HCT116 (cell line): ENCODE results near the gene RHEB. TPM values are rescaled to one million over a fixed set of nuclear protein-coding genes. Genes with fewer than 3 reads are reported as not detected.

Source experiments
- ATAC-seq: fragments of 200-7000 bp; cut with Tn5 transposase; 2 replicates; pipeline ENCODE4 v1.9.1; 2020; ENCODE audit warnings: mild to moderate bottlenecking, moderate library complexity
- BruUV-seq: library from RNA; stranded (reverse); fragments of 400-500 nt; replicated peaks from 2 replicates; lab custom pipeline; 2021; lab: Mats Ljungman, UMichigan
- CTCF ChIA-PET: fragments of 300-600 bp; sonication (Branson Sonifier 250); formaldehyde crosslinking; loops from one replicate; lab custom pipeline; 2021; ENCODE audit warnings: antibody characterized with exemption; lab: Charles Lee
- POLR2A ChIA-PET: fragments of 300-600, 350-600 bp; sonication (Branson Sonifier 250); formaldehyde crosslinking; loops from one replicate; lab custom pipeline; 2021; ENCODE audit warnings: antibody characterized with exemption; lab: Charles Lee
- RAD21 ChIA-PET, 2 experiments: fragments of 300-600 bp; sonication (Branson Sonifier 250); formaldehyde crosslinking; loops; one replicate each; lab custom pipeline; 2023; ENCODE audit warnings: low total read pairs in 2 of 2; ENCODE audit not compliant: uncharacterized antibody in 2 of 2, unreplicated experiment in 2 of 2, low non-redundant PET in 1 of 2; lab: Charles Lee
- DNase-seq: peaks from one replicate; pipeline ENCODE4 v3.0.0-alpha.2; 2010; ENCODE audit warnings: low read depth, low spot score
- H2AFZ ChIP-seq: fragments of 200-600 bp; shearing (Covaris generic), sonication (generic); 2 replicates; pipeline ENCODE4 v1.6.1; 2017; ENCODE audit warnings: low read depth, mixed run types, mixed read lengths, antibody characterized with exemption, low read length; ENCODE audit not compliant: poor library complexity, severe bottlenecking
- H3K27ac ChIP-seq: 2 replicates; pipeline ENCODE4 v1.5.1; 2012; ENCODE audit warnings: low read depth, low read length
- H3K27me3 ChIP-seq: fragments of 200-600 bp; sonication (generic); 2 replicates; pipeline ENCODE4 v1.6.1; 2016; ENCODE audit warnings: mixed run types, low read length, mixed read lengths; ENCODE audit not compliant: insufficient read depth
- H3K36me3 ChIP-seq, 2 experiments: fragments of 200-500 bp in 1 of 2; fragments of 200-600 bp in 1 of 2; sonication (Bioruptor generic) in 1 of 2; sonication (generic) in 1 of 2; 2 replicates each; pipeline versions ENCODE4 v1.5.1 to v1.6.1; 2014 to 2016; ENCODE audit warnings: low read length in 2 of 2, inconsistent platforms in 1 of 2, mixed read lengths in 1 of 2, mixed run types in 1 of 2; ENCODE audit not compliant: insufficient read depth in 2 of 2, control insufficient read depth in 1 of 2
- H3K4me1 ChIP-seq, 2 experiments: fragments of 200-600 bp in 1 of 2; sonication (generic) in 1 of 2; 2 replicates each; pipeline versions ENCODE4 v1.5.1 to v1.6.1; 2012 to 2017; ENCODE audit warnings: low read length in 2 of 2, inconsistent platforms in 1 of 2, mild to moderate bottlenecking in 1 of 2, mixed read lengths in 1 of 2, mixed run types in 1 of 2, moderate library complexity in 1 of 2; ENCODE audit not compliant: insufficient read depth in 2 of 2, control insufficient read depth in 1 of 2
- H3K4me2 ChIP-seq: fragments of 200-600 bp; sonication (generic); 2 replicates; pipeline ENCODE4 v1.6.1; 2017; ENCODE audit warnings: mixed run types, low read length, mixed read lengths
- H3K4me3 ChIP-seq, 2 experiments: fragments of 200-600 bp in 1 of 2; sonication (generic) in 1 of 2; replicated peaks in 1 of 2; 2 replicates each; pipeline ENCODE4 v1.5.1; 2011 to 2016; ENCODE audit warnings: low read length in 2 of 2, control low read depth in 1 of 2, low read depth in 1 of 2, mild to moderate bottlenecking in 1 of 2, mixed read lengths in 1 of 2, mixed run types in 1 of 2
- H3K79me2 ChIP-seq: fragments of 200-600 bp; sonication (generic); 2 replicates; pipeline ENCODE4 v1.6.1; 2017; ENCODE audit warnings: mild to moderate bottlenecking, mixed run types, low read length, moderate library complexity, mixed read lengths; ENCODE audit not compliant: insufficient read depth
- H3K9ac ChIP-seq: fragments of 200-600 bp; sonication (generic); 2 replicates; pipeline ENCODE4 v1.6.1; 2016; ENCODE audit warnings: low read length, mixed read lengths
- H3K9me2 ChIP-seq: fragments of 200-600 bp; sonication (generic), shearing (Covaris generic); 2 replicates; pipeline ENCODE4 v1.6.1; 2017; ENCODE audit warnings: mixed run types, mild to moderate bottlenecking, moderate library complexity; ENCODE audit not compliant: insufficient read depth
- H3K9me3 ChIP-seq, 2 experiments: fragments of 200-500 bp in 1 of 2; fragments of 200-600 bp in 1 of 2; sonication (Bioruptor generic) in 1 of 2; sonication (generic) in 1 of 2; 2 replicates each; pipeline ENCODE4 v1.6.1; 2014 to 2017; ENCODE audit warnings: low read length in 2 of 2, mixed read lengths in 2 of 2, inconsistent platforms in 1 of 2, low read depth in 1 of 2, mild to moderate bottlenecking in 1 of 2, mixed run types in 1 of 2, moderate library complexity in 1 of 2; ENCODE audit not compliant: control insufficient read depth in 1 of 2, insufficient read depth in 1 of 2
- H4K20me1 ChIP-seq: fragments of 200-600 bp; sonication (generic), shearing (Covaris generic); 2 replicates; pipeline ENCODE4 v1.6.1; 2017; ENCODE audit warnings: mixed run types, mild to moderate bottlenecking, moderate library complexity; ENCODE audit not compliant: insufficient read depth
- CBX3 ChIP-seq: IDR thresholded peaks from 2 replicates; pipeline ENCODE4 v1.6.1; 2012; ENCODE audit warnings: low read depth
- CTCF ChIP-seq, 3 experiments: fragments of 200-600 bp in 1 of 3; sonication (generic) in 1 of 3; IDR thresholded peaks in 2 of 3; conservative IDR thresholded peaks in 1 of 3; 2 replicates each; pipeline ENCODE4 v1.5.1; 2012 to 2017; ENCODE audit warnings: low read depth in 2 of 3, low read length in 2 of 3, antibody characterized with exemption in 1 of 3, borderline replicate concordance in 1 of 3, control low read depth in 1 of 3, mild to moderate bottlenecking in 1 of 3, mixed read lengths in 1 of 3, mixed run types in 1 of 3, moderate library complexity in 1 of 3; ENCODE audit not compliant: insufficient read depth in 1 of 3
- EGR1 ChIP-seq: IDR thresholded peaks from 2 replicates; pipeline ENCODE4 v1.6.1; 2012; ENCODE audit warnings: low read depth
- ELF1 ChIP-seq: IDR thresholded peaks from 2 replicates; pipeline ENCODE4 v1.6.1; 2012; ENCODE audit warnings: low read depth, borderline replicate concordance
- EZH2 ChIP-seq: fragments of 200-600 bp; sonication (generic); IDR thresholded peaks from 2 replicates; pipeline ENCODE4 v1.6.1; 2017; ENCODE audit warnings: antibody characterized with exemption, mixed run types
- EZH2phosphoT487 ChIP-seq: fragments of 200-600 bp; IDR thresholded peaks from 2 replicates; pipeline ENCODE4 v1.6.1; 2018; ENCODE audit warnings: antibody characterized with exemption, borderline replicate concordance
- JUND ChIP-seq: IDR thresholded peaks from 2 replicates; pipeline ENCODE4 v1.6.1; 2012
- POLR2A ChIP-seq: IDR thresholded peaks from 2 replicates; pipeline ENCODE4 v1.7.0; 2011; ENCODE audit warnings: borderline replicate concordance; ENCODE audit not compliant: insufficient read depth, insufficient read length; ENCODE audit errors: extremely low read depth
- POLR2AphosphoS5 ChIP-seq: IDR thresholded peaks from 2 replicates; pipeline ENCODE4 v1.6.1; 2011; ENCODE audit warnings: mild to moderate bottlenecking, low read depth, low read length, moderate library complexity
- REST ChIP-seq: IDR thresholded peaks from 2 replicates; pipeline ENCODE4 v1.6.1; 2012; ENCODE audit warnings: low read depth
- SIN3A ChIP-seq: IDR thresholded peaks from 2 replicates; pipeline ENCODE4 v1.6.1; 2012; ENCODE audit warnings: low read depth
- SP1 ChIP-seq: IDR thresholded peaks from 2 replicates; pipeline ENCODE4 v1.6.1; 2012; ENCODE audit warnings: low read depth
- TCF7L2 ChIP-seq: IDR thresholded peaks from 2 replicates; pipeline ENCODE4 v1.7.0; 2011; ENCODE audit warnings: borderline replicate concordance, inconsistent platforms; ENCODE audit not compliant: insufficient read depth, insufficient read length; ENCODE audit errors: extremely low read depth
- YY1 ChIP-seq: IDR thresholded peaks from 2 replicates; pipeline ENCODE4 v1.6.1; 2011; ENCODE audit warnings: low read length, low read depth, moderate library complexity, mild to moderate bottlenecking; ENCODE audit not compliant: insufficient replicate concordance; ENCODE audit errors: extremely low read depth
- ZBTB33 ChIP-seq: IDR thresholded peaks from 2 replicates; pipeline ENCODE4 v1.6.1; 2011; ENCODE audit warnings: mild to moderate bottlenecking, low read length, moderate library complexity; ENCODE audit not compliant: insufficient replicate concordance; ENCODE audit errors: extremely low read depth
- ZFX ChIP-seq: fragments of 450-650 bp; IDR thresholded peaks from 2 replicates; pipeline ENCODE4 v1.6.1; 2017
- intact Hi-C: fragments of 100-400 bp; cut with micrococcal nuclease; formaldehyde crosslinking; loops from 2 replicates; pipeline ENCODE4 v1.10.0; 2022
- total RNA-seq: library from RNA; stranded (reverse); gene quantifications from one replicate; pipeline ENCODE4 v1.2.1, GENCODE V29; 2021; ENCODE audit not compliant: unreplicated experiment
- TF ChIP-seq, protein P1 (sequence below): IDR thresholded peaks from 2 replicates; pipeline ENCODE4 v1.6.1; 2012

RHEB gene
- total RNA-seq, 1 experiment from 2014 or later = 114 TPM

DNA sequence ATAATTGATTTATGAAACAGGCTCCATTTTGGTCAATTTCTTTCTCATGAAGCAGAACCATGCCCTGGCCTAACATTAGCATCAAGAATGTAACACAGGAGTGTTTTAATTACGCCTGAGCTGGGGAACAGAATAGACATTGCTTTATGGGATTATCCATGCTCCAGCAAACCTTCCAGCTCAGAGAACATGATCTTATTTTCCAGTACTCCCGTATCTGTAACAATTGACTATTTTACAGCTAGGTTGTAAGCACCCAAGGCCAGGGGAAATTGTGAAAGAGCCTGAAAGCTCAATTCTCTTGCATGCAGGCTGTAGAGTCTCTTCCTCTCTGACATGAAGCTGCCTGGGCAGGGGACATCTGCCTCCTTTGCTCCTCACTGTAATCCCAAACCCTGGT lies 49.0 kb downstream of the RHEB start:
- ChIA-PET POLR2A (no interaction called here), CTCF (no interaction called here)

More for the DNA sequence above, 49.0 kb downstream of the RHEB start:
- H3K4me1 ChIP-seq = no peaks in the 10 kb centered on the region
- no peak overlapping the region for H3K9ac ChIP-seq
- BruUV-seq = no TSS peak
- ATAC-seq (no peak), DNase-seq (no peak)
- H3K27me3 ChIP-seq = no peaks in the 10 kb centered on the region
- no peak overlapping the region for H3K4me3 ChIP-seq
- no peak overlapping the region for H2AFZ ChIP-seq
- peaks cover 21 to 55% of the 10 kb centered on the region in 2 experiments for H3K36me3 ChIP-seq
- no peak overlapping the region for H3K27ac ChIP-seq
- H3K79me2 ChIP-seq = peaks cover 78% of the 10 kb centered on the region
- intact Hi-C loops = no loop called here
- H3K9me3 ChIP-seq = no peaks in the 10 kb centered on the region
- RAD21 ChIA-PET = no interaction called here
- no peak overlapping the region for H3K4me2 ChIP-seq
- TF ChIP-seq EGR1 = no peak
- TF ChIP-seq ELF1 = no peak
- TF ChIP-seq ZBTB33 = no peak
- no peak for TF ChIP-seq ZFX
- no peak for TF ChIP-seq CBX3
- no peak for TF ChIP-seq JUND
- no peak for TF ChIP-seq SIN3A
- no peak for TF ChIP-seq REST
- TF ChIP-seq POLR2AphosphoS5 = no peak
- TF ChIP-seq, protein P1, sequence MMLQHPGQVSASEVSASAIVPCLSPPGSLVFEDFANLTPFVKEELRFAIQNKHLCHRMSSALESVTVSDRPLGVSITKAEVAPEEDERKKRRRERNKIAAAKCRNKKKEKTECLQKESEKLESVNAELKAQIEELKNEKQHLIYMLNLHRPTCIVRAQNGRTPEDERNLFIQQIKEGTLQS = no peak
- no peak for TF ChIP-seq YY1
- TF ChIP-seq EZH2phosphoT487 = no peak
- TF ChIP-seq CTCF (IDR thresholded peaks at IDR 0.05 in 2 of 3, conservative IDR thresholded peaks at IDR 0.05 in 1 of 3; ENCODE audit: borderline replicate concordance in 1 of 3, insufficient read depth in 1 of 3, low read depth in 2 of 3, low read length in 2 of 3) = no peak
- TF ChIP-seq SP1 = no peak
- no peak for TF ChIP-seq POLR2A
- TF ChIP-seq TCF7L2 = no peak
- no peak for TF ChIP-seq EZH2
- no peaks in the 10 kb centered on the region for H3K9me2 ChIP-seq
- H4K20me1 ChIP-seq = no peaks in the 10 kb centered on the region; the same call in 1 of the 2 replicates
